Kidney (tissue), 22 donors: ENCODE measurements around the gene PXYLP1. TPM values are rescaled to one million over a fixed set of nuclear protein-coding genes. Genes with fewer than 3 reads are reported as not detected.

Experiments used
- DNase-seq, 5 donors: peaks; one replicate each; pipeline ENCODE4 v3.0.0-alpha.2; 2013 to 2020
- FAIRE-seq: peaks from 2 replicates; lab custom pipeline; 2012; peaks lifted over from hg19 to GRCh38; lab: Jason Lieb, UNC
- H3K27ac ChIP-seq, 2 donors: one replicate each; pipeline ENCODE4 v1.7.0; 2013; ENCODE audit warnings: low read depth in 2 of 2, low read length in 2 of 2, inconsistent platforms in 1 of 2
- H3K27me3 ChIP-seq: one replicate; pipeline ENCODE4 v1.7.1; 2013; ENCODE audit warnings: low read length, inconsistent platforms; ENCODE audit not compliant: control insufficient read depth, insufficient read depth
- H3K36me3 ChIP-seq, 3 donors: one replicate each; pipeline versions ENCODE4 v1.7.0 to v1.7.1; 2013; ENCODE audit warnings: low read length in 3 of 3, control low read depth in 1 of 3, inconsistent platforms in 1 of 3; ENCODE audit not compliant: insufficient read depth in 3 of 3, control insufficient read depth in 2 of 3
- H3K4me1 ChIP-seq, 3 donors: one replicate each; pipeline versions ENCODE4 v1.7.0 to v1.7.1; 2013; ENCODE audit warnings: low read length in 3 of 3, inconsistent platforms in 1 of 3, low read depth in 1 of 3; ENCODE audit not compliant: control insufficient read depth in 2 of 3, insufficient read depth in 2 of 3
- H3K4me3 ChIP-seq, 3 donors: one replicate each; pipeline versions ENCODE4 v1.7.0 to v1.8.1; 2013; ENCODE audit warnings: low read length in 3 of 3, control low read depth in 1 of 3, inconsistent platforms in 1 of 3
- H3K9ac ChIP-seq, 3 donors: one replicate each; pipeline versions ENCODE4 v1.7.0 to v1.7.1; 2013; ENCODE audit warnings: low read length in 3 of 3, control low read depth in 1 of 3, inconsistent platforms in 1 of 3
- H3K9me3 ChIP-seq, 3 donors: one replicate each; pipeline versions ENCODE4 v1.7.0 to v1.7.1; 2013; ENCODE audit warnings: low read length in 3 of 3, control low read depth in 1 of 3, inconsistent platforms in 1 of 3; ENCODE audit not compliant: control insufficient read depth in 2 of 3, insufficient read depth in 1 of 3
- intact Hi-C: fragments of 100-400 bp; cut with DNase I; formaldehyde crosslinking; loops from one replicate; pipeline ENCODE4 v1.11.1; 2022
- long read RNA-seq, 10 donors: library from polyadenylated mRNA in 1 of 10; unstranded in 1 of 10; transcript quantifications; one replicate each; pipeline ENCODE4 v2.0.0 and lab custom pipeline, GENCODE V29; 2021 to 2026
- polyA plus RNA-seq: library from polyadenylated mRNA; stranded (reverse); fragments of 350-450 nt; fragmentation: Illumina TruSeq; extraction: RNeasy Lipid Tissue Mini Kit (QIAGEN cat#74804); gene quantifications from one replicate; pipeline ENCODE4 v1.2.3, GENCODE V29; 2014; ENCODE audit warnings: low read depth, low replicate concordance; ENCODE audit not compliant: insufficient read depth
- total RNA-seq: library from RNA; stranded (reverse); fragmentation: NEBNext Ultra II Directional; extraction: Animal tissue kit (Norgen Biotek cat#: 25700); gene quantifications from one replicate; pipeline ENCODE4 v1.2.1, GENCODE V29; 2021
- TF ChIP-seq, protein P1 (sequence below): IDR thresholded peaks from 3 replicates; pipeline ENCODE4 v1.5.1; 2012; ENCODE audit warnings: mild to moderate bottlenecking, moderate library complexity, borderline replicate concordance; ENCODE audit not compliant: insufficient read depth; ENCODE audit errors: extremely low read depth
- donor health status: control.
- donor health status: control.
- donor health status: control.
- donor health status: control.
- donor health status: control.
- donor health status: DM: yes; HTN: yes; CAD: no.
- donor health status: Normal renal cell carcinoma (clear cell type).

Gene PXYLP1, protein sequence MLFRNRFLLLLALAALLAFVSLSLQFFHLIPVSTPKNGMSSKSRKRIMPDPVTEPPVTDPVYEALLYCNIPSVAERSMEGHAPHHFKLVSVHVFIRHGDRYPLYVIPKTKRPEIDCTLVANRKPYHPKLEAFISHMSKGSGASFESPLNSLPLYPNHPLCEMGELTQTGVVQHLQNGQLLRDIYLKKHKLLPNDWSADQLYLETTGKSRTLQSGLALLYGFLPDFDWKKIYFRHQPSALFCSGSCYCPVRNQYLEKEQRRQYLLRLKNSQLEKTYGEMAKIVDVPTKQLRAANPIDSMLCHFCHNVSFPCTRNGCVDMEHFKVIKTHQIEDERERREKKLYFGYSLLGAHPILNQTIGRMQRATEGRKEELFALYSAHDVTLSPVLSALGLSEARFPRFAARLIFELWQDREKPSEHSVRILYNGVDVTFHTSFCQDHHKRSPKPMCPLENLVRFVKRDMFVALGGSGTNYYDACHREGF
- total RNA-seq (11.9 TPM), polyA plus RNA-seq (5.4 TPM)
- long read RNA-seq, donor 1, transcript PXYLP1-201 (6 exons, 3,281 nt), result major isoform, 5 of 25 reads
- long read RNA-seq, donor 1, partial matches to known transcripts, result 20 of 25 reads
- long read RNA-seq, donor 1, other reads (novel, unspliced or antisense), result 0 of 25 reads
- long read RNA-seq, donor 2, transcript PXYLP1-201 (6 exons, 3,281 nt), result major isoform, 8 of 9 reads
- long read RNA-seq, donor 2, partial matches to known transcripts, result 0 of 9 reads
- long read RNA-seq, donor 2, other reads (novel, unspliced or antisense), result 0 of 9 reads
- long read RNA-seq, donor 3, transcript PXYLP1-201 (6 exons, 3,281 nt), result major isoform, 11 of 11 reads
- long read RNA-seq, donor 3, partial matches to known transcripts, result 0 of 11 reads
- long read RNA-seq, donor 3, other reads (novel, unspliced or antisense), result 0 of 11 reads
- long read RNA-seq, donor 4, transcript PXYLP1-201 (6 exons, 3,281 nt), result major isoform, 5 of 6 reads
- long read RNA-seq, donor 4, partial matches to known transcripts, result 0 of 6 reads
- long read RNA-seq, donor 4, other reads (novel, unspliced or antisense), result 0 of 6 reads
- long read RNA-seq, donor 5, partial matches to known transcripts, result 0 of 1 reads
- long read RNA-seq, donor 5, other reads (novel, unspliced or antisense), result 0 of 1 reads
- long read RNA-seq, donor 6, transcript PXYLP1-201 (6 exons, 3,281 nt), result major isoform, 9 of 17 reads
- long read RNA-seq, donor 6, partial matches to known transcripts, result 5 of 17 reads
- long read RNA-seq, donor 6, other reads (novel, unspliced or antisense), result 0 of 17 reads
- long read RNA-seq, donor 7, transcript PXYLP1-201 (6 exons, 3,281 nt), result major isoform, 5 of 12 reads
- long read RNA-seq, donor 7, partial matches to known transcripts, result 0 of 12 reads
- long read RNA-seq, donor 7, other reads (novel, unspliced or antisense), result 4 of 12 reads
- long read RNA-seq, donor 8, partial matches to known transcripts, result 0 of 3 reads
- long read RNA-seq, donor 8, other reads (novel, unspliced or antisense), result 0 of 3 reads
- long read RNA-seq, donor 9, transcript PXYLP1-201 (6 exons, 3,281 nt), result major isoform, 9 of 10 reads
- long read RNA-seq, donor 9, partial matches to known transcripts, result 0 of 10 reads
- long read RNA-seq, donor 9, other reads (novel, unspliced or antisense), result 0 of 10 reads
- long read RNA-seq, donor 10, partial matches to known transcripts, result 0 of 5 reads
- long read RNA-seq, donor 10, other reads (novel, unspliced or antisense), result 0 of 5 reads

DNA sequence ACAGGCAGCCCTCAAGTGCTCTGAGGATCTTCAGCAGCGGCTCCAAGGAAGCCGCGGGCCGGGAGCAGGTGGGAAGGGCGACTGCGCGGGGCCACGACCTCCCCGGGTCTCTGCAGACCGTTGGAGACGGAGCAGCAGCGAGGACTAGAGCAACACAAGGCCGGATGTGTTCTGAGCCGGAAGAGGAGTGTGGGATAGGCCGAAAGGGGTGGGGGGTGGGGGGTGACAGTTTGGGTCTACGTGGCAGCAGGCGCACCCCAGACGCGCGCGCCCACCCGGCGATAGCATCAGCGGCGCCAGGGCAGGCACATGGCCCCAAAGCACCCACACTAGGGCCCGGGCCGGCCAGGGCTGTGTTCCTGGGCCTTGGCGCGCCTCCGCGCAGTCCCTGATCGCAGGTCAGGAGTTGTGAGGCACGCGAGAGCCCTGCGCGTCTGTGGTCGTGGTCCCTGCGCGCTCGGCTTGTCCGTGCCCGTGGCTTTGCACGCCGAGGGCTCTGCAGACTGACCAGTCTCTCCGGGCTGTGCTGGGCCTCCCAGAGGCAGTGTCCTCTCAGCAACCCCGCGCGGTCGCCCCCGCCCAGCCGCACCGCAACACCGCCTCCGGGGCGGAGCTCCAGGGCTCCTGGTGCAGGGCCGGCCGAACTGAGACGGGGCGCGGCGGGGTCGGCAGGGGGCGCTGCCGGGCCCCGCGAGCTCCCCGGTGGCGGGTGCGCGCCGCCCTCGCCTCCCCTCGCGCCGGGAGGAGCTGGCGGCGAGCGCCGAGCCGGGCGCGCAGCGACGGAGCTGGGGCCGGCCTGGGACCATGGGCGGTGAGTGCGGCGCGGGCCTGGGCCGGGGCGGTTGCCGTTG lies at the start of gene PXYLP1:
Gene PXYLP1, plus strand, starts transcription at position 725 of the 851 bp plus-strand sequence. CDS start 28,351 bp downstream, outside the sequence.
- H3K27ac ChIP-seq, result peak within 1 kb of the TSS; percentile 65 to 68
- H3K9ac ChIP-seq, result peak within 1 kb of the TSS; percentile 38 to 72 (median 54)
- intact Hi-C loops, result no loop called here
- no peak for FAIRE-seq
- peaks cover 3 to 15% (median 3%) of the 10 kb centered on the region in 3 donors for H3K4me1 ChIP-seq
- no peaks in the 10 kb centered on the region for H3K36me3 ChIP-seq
- TF ChIP-seq, protein P1, sequence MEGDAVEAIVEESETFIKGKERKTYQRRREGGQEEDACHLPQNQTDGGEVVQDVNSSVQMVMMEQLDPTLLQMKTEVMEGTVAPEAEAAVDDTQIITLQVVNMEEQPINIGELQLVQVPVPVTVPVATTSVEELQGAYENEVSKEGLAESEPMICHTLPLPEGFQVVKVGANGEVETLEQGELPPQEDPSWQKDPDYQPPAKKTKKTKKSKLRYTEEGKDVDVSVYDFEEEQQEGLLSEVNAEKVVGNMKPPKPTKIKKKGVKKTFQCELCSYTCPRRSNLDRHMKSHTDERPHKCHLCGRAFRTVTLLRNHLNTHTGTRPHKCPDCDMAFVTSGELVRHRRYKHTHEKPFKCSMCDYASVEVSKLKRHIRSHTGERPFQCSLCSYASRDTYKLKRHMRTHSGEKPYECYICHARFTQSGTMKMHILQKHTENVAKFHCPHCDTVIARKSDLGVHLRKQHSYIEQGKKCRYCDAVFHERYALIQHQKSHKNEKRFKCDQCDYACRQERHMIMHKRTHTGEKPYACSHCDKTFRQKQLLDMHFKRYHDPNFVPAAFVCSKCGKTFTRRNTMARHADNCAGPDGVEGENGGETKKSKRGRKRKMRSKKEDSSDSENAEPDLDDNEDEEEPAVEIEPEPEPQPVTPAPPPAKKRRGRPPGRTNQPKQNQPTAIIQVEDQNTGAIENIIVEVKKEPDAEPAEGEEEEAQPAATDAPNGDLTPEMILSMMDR, result peak; percentile 74
- H3K9me3 ChIP-seq, result no peaks in the 10 kb centered on the region
- H3K4me3 ChIP-seq, result peak within 1 kb of the TSS; percentile 62 to 74 (median 72)
- no peaks in the 10 kb centered on the region for H3K27me3 ChIP-seq
- DNase-seq, result peak; percentile 95 to 98 (median 97)

DNA sequence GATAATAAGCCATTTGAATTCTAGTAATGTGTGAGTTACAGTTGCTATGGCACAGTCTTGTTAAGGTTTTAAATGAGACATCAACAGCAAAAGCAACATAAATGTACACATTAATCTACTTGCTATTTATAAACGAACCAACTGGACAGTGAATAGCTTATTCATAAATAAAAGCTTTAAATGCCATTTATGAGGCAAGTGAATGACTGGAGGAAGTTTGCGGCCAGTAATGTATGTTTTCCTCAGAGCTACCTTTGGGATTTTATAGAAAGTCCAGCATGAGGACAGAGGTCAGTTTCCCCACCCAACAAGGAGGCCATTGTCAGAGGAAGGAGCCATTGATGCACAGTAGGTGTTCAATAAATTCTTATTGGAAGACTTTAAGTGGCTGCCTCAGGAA lies 48.0 kb upstream of the PXYLP1 start:
- no peaks in the 10 kb centered on the region for H3K27me3 ChIP-seq
- no peaks in the 10 kb centered on the region for H3K4me1 ChIP-seq
- H3K4me3 ChIP-seq, result no peak overlapping the region
- TF ChIP-seq, protein P1, result no peak
- FAIRE-seq (no peak), DNase-seq (peak in 1 of 5 donors; percentile 36)
- intact Hi-C loops, result loop anchor here (10.0 kb wide), 1 partner anchor 169 kb away; no protein-coding TSS in a partner anchor
- no peaks in the 10 kb centered on the region for H3K36me3 ChIP-seq
- H3K9ac ChIP-seq, result no peak overlapping the region
- H3K27ac ChIP-seq, result no peak overlapping the region
- peaks cover 0 to 4% (median 0%) of the 10 kb centered on the region in 3 donors for H3K9me3 ChIP-seq
